ENCODE data around the gene SAMD13.

DNA sequence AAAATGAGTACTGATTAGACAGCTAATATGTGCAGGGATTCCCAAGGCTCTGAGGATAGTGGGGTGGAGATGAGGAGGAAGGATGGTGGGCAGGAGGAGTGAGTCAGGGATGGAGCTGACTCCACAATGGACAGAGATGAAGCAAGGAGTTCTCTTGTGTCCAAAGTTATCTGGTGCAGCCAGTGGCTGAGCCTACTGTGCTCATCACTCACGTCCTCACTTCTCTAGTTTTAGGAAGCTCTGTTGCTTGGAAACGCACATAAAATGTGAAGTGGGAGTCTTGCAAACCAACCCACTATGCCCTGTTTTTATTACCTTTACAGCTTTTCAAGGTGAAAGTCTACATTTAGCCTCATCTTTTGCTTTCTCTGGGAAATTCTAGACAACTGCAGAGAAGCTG, 36.5 kb upstream of the SAMD13 start:
- TF ChIP-seq, protein P1, sequence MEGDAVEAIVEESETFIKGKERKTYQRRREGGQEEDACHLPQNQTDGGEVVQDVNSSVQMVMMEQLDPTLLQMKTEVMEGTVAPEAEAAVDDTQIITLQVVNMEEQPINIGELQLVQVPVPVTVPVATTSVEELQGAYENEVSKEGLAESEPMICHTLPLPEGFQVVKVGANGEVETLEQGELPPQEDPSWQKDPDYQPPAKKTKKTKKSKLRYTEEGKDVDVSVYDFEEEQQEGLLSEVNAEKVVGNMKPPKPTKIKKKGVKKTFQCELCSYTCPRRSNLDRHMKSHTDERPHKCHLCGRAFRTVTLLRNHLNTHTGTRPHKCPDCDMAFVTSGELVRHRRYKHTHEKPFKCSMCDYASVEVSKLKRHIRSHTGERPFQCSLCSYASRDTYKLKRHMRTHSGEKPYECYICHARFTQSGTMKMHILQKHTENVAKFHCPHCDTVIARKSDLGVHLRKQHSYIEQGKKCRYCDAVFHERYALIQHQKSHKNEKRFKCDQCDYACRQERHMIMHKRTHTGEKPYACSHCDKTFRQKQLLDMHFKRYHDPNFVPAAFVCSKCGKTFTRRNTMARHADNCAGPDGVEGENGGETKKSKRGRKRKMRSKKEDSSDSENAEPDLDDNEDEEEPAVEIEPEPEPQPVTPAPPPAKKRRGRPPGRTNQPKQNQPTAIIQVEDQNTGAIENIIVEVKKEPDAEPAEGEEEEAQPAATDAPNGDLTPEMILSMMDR (IDR thresholded peaks at IDR 0.05; ENCODE audit: poor library complexity, severe bottlenecking) = no peak
- TF ChIP-seq EZH2 (IDR thresholded peaks at IDR 0.05; ENCODE audit: borderline replicate concordance, insufficient read depth, low read length, poor library complexity, severe bottlenecking) (no peak), RAD21 (conservative IDR thresholded peaks at IDR 0.05) (no peak), POLR2AphosphoS5 (IDR thresholded peaks at IDR 0.05) (no peak), EP300 (conservative IDR thresholded peaks at IDR 0.05; ENCODE audit: poor library complexity, severe bottlenecking) (no peak)
- TF ChIP-seq, protein P2, sequence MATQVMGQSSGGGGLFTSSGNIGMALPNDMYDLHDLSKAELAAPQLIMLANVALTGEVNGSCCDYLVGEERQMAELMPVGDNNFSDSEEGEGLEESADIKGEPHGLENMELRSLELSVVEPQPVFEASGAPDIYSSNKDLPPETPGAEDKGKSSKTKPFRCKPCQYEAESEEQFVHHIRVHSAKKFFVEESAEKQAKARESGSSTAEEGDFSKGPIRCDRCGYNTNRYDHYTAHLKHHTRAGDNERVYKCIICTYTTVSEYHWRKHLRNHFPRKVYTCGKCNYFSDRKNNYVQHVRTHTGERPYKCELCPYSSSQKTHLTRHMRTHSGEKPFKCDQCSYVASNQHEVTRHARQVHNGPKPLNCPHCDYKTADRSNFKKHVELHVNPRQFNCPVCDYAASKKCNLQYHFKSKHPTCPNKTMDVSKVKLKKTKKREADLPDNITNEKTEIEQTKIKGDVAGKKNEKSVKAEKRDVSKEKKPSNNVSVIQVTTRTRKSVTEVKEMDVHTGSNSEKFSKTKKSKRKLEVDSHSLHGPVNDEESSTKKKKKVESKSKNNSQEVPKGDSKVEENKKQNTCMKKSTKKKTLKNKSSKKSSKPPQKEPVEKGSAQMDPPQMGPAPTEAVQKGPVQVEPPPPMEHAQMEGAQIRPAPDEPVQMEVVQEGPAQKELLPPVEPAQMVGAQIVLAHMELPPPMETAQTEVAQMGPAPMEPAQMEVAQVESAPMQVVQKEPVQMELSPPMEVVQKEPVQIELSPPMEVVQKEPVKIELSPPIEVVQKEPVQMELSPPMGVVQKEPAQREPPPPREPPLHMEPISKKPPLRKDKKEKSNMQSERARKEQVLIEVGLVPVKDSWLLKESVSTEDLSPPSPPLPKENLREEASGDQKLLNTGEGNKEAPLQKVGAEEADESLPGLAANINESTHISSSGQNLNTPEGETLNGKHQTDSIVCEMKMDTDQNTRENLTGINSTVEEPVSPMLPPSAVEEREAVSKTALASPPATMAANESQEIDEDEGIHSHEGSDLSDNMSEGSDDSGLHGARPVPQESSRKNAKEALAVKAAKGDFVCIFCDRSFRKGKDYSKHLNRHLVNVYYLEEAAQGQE (IDR thresholded peaks at IDR 0.05; ENCODE audit: borderline replicate concordance) = no peak
